ENCODE results near the gene DNAJC5.

Gene DNAJC5

DNA sequence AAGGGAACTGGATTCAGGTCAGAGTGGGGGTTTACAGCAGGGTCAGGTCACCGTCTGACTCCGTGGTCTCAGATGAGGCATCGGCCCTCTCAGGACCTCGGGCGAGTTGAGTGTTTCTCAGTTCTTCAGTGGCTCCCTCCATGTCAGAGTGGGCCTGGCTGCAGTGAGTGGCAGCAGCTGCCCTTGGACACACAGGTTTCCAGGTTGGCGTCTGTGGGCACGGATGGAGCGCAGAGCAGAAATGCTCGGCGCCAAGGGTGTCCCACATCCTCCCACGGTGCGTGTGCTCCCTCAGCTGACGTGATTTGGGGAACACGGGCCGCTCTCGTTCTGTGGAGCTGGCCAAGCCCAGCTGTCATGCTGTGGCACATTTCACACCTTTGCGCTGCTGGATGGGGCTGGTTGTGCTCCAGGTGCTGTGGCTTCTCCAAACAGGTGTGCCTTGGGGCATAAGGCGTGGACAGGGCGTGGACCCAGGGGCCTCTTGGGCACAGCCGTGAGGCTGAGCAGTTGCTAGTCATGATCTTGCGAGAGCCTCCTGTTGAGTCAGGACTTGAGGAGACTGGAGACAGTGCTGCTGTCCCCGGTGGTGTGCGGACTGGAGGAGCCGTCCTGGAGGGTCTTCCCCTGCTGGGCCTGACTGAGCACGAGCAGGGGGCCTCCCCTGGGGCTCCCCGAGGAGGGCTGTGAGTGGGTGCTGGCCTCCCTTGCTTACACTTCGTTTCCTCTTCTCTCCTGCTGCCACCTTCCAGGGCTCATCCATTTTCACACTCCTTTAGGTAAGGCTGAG, 9.5 kb upstream of the DNAJC5 start:
- FAIRE-seq, result no peak

DNA sequence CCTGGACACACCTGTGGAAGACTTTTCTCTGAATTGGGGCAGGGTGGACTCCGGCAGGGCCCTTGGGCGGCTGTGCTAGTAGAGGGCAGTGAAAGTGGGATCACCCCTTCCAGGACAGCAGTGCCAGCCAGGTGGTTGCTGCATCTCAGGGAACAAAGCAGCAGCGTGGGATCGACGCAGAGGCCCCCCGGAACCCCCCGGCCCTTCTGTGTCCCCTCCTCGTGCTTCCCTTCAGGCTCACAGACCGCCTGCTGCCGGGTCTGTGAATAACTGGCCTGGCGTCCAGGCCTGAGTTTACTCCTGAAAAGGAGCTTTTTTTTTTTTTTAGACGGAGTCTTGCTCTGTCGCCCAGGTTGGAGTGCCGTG, 8.9 kb upstream of the DNAJC5 start:
- no peak for FAIRE-seq

- FAIRE-seq, result no peak
Observed at GRCh38 chr20:63886921-63887320, 8.0 kb upstream of the DNAJC5 start.

DNA sequence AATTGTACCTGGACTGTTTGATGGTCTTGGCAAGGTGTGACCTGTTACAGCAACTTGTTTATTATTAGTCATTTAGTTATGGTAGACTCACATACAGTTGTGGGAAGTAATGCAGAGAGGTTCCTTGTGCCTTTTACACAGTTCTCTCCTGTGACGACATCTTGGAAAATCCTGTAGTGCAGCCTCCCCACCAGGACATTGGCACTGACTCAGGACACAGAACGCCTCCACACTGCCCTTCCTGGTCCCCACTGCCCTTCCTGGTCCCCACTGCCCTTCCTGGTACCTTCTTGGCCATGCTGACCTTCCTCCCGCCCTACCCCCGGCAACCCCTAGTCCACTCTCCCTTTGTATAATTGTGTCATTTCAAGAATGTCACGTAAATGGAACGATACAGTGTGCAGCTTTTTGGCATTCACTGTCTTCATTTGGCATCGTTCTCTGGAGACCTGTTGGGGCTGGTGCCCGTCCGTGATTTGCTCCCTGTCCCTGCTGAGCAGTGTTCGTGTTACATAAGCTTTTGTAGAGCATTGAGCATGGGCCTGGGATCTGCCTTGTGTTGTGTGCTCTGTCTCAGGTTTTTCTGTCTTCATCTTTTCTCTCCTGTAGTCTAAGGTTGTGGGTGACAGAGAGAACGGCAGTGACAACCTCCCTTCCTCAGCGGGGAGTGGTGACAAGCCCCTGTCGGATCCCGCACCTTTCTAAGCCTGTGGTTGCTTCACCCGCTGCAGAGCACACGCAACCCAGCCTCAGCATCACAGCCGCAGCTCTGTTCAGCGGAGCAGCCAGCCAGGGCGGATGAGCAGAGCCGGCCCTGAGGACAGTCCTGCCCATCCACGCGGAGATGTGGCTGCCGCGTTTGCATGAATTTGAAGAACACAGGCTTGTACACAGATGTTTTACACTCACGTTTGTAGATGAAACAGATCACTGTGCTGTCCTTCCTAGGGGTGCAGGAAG, 5.4 kb upstream of the DNAJC5 start:
- FAIRE-seq, result no peak

DNA sequence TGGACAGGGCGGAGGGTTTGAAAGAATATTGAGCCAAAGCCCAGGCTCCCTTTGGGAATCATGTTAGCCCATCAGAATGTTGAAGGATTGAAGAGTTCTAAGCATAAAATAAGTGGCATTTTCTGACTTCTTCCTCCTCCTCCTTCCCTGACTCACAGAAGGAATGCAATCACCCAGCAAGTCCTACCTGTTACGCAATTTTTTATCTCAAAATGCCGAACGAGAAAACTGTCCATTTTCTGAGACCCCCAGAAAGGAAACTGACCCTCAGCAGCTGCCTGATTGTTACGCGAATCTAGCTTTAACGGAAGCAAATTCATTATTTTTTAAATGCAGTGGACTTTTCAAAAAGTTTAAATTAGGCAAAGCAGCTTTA, 4.7 kb upstream of the DNAJC5 start:
- no peak for FAIRE-seq

GRCh38 chr20:63890616-63891015, 4.3 kb upstream of the DNAJC5 start:
- FAIRE-seq, result no peak

GRCh38 chr20:63891061-63892002, 3.6 kb upstream of the DNAJC5 start:
- FAIRE-seq, result no peak

GRCh38 chr20:63892402-63892801, 2.5 kb upstream of the DNAJC5 start:
- FAIRE-seq, result no peak

DNA sequence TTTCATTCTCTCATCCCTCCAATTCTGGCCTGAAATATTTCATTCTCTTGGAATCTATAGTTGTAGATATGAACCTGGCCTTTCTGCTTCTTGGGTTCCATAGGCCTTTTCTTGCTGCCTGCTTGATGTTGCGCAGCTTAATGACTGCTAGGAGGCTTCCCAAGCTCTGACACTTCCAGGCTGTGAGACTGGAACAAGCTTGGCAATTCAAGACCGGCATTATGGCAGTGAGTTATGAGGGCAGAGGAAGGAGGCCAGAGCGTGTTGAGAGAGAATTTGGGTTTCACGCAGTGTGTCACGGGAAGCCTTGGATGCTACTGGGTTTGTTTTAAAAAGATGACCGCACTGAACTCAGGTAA, 948 bp upstream of the DNAJC5 start:
- FAIRE-seq, result no peak

DNA sequence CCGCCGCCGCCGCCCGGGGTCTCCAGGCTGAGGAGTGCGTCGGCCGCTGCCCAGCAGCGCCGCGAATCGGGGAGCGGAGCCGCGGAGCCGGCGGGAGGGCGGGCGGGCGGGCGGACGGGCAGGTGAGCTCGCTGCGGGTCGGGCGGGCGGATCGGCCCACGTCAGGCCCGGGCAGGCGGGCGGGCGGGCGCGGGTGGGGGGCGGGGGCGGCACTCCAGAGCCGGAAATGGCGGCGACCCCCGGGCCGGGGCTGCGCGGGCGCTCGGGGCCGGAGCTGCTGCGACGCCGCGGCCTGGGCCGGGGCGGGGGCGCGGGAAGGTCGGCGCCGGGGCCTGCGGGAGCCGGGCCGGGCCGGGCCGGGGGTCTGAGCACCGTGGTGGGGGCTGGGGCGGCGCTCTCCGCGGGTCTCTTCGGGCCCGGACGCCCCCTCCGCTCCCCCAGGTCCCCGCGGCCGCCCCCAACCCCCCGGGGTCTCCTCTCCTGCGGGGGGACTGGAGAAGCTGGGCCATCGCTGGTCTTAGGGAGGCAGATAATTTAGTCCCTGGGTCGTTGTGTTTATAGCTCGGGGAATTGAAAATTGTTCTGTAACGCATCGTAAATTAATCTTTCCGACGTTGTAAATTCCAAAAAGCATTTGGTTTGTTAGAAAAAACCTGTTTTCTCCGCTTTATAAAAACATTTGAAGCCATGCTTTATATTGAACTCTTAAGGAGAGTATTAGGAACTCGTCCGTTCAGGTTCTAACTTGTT, 451 bp downstream of the DNAJC5 start:
- no peak for FAIRE-seq

GRCh38 chr20:63895952-63896263, 982 bp downstream of the DNAJC5 start:
- no peak for FAIRE-seq

DNA sequence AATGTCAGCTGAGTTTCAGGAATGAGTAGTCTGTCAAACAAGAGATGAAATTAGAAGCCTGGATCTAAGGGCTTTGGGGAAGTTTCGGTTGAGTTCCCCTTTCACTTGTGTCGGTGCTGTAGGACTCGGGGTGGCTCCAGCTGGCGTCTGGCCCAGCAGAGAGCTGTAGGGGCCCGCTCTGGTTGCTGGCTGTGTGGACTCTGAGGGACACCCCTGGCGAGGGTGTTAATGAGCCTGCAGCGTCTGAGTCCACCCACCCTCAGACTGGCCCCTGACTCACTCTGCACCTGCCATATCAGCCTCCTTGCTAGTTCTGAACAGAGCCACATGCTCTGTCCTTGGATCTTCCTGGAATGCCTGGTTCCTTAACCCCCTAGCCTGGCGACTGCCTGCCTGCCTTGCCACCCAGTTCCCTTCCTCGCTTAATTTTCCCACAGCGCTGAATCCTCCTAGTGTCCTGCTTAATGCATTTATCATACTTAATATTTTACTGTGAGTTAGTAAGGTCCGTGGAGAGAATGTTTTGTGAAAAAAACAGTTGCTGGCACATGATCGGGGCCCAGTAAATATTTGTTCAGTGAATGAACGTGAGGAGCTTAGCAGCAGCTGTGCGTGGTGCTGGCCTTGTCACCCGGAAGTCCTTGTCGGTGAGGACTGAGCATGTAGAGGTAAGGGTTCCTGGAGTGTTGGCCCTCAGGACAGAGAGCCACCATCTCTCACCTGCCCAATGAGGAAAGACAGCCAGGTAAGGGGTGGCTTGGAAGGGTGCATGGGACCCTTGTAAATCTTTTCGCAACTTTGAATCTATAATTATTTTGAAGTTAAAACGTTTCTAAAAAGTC, 1.6 kb downstream of the DNAJC5 start:
- FAIRE-seq, result no peak

DNA sequence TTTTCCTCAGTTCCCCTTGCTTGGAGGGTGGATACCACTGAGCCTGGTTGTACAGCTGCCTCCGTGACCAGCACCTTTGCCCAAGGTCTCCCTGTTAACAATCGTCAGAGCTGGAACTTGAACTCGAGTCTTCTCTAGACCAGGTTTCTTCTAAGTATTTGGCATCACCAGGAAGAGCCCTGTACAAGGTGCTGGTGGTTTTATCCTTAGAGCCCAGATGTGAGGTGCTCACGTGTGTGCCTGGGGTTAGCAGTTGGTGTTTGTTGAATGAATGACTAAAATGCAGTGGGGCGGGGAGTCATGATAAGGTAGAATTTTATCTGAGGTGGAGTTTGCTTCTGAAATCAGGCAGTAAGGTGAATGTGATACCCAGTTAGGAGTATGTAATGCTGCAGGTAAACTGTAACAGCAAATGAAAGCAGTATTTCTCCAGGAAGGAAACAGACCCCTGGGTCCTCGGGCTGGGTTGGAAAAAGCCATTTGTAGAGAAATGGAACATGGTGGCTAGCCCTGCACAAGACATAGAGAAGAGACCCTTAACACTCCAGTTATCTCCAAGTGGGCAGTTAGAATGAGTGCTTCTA, 3.1 kb downstream of the DNAJC5 start:
- no peak for FAIRE-seq

DNA sequence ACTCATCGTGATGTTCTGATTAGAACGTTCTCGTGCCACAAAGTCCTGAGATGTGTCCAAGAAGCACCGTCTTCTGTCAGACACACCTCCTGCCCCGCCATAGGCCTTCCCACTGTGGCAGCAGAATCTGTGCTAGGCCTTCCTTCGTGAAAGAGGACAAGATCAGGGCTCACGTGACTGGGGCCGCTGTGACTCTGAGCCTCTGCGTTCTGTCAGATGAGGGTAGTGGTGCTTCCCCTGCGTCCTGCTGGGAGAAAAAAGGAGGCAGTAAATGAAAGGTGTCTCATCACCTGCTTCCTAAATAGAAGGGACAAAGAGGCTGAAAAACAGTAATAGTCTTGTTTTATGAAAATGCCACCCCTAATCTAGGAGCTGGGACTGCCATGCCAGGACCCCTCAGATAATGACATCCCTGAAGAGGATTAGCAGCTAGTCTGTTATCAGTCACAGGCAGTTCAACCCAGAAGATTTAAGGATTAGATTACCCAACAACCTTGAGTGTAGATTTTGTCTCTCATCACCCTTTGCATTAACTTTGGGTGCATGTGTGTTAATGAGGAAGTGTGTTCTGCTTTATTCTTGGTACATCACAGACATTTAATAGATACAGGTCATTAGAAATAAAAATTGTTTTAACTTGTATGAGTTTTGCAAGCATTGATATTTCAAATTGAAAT, 4.1 kb downstream of the DNAJC5 start:
- no peak for FAIRE-seq

- no peak for FAIRE-seq
Observed at GRCh38 chr20:63900413-63900812, 5.5 kb downstream of the DNAJC5 start.

DNA sequence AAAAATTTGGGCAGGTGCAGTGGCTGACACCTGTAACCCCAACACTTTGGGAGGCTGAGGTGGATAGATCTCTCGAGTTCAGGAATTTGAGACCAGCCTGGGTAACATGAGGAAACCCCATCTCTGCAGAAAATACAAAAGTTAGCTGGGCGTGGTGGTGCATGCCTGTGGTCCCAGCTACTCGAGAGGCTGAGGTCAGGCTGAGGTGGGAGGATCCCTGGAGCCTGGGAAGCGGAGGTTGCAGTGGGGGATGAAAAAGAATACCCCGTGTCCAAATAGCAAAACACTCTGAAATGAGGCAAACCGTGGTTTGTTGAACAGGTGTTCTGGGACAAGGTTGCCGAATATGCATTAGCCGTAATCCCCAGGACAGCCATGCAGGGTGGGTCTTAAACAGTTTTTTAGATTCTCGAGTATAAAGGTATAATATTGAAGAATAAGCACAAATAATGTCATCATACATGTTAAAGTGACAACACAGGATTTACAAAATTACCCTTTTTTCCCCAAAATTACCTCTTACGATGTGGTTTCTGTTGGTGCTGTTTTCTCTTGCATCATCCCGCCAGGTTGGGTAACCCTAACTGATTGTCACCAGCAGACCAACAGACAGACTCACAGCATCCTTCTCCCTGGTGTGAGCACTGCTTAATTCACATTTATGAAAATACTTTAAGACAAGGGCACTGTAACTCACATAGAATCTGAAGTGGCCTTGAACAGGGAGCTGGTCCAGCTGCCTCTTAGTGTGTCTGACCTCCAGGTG, 9.1 kb downstream of the DNAJC5 start:
- FAIRE-seq, result no peak

- FAIRE-seq, result no peak
Observed at GRCh38 chr20:63908008-63908682, 13.2 kb downstream of the DNAJC5 start.

DNA sequence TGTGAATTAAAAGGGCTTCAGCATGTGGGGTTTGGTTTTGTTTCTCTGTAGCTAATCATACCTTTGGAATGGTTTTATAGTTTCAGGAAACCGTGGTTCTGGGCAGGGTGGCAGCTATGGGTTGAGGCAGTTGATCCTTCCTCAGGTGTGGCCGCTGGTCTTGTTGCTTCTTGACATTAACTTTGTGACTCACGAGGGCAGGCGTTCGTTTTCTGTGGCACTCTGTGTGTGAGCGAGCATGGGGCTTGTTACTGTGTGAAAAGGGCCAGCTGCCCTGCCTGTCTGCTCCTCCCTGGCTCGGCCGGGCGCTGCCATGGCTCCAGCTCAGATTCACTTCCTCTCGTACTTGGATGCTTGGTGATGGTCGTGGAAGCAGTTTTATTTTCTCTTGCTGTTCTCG, 16.2 kb downstream of the DNAJC5 start:
- FAIRE-seq, result no peak

GRCh38 chr20:63913768-63914167, 18.8 kb downstream of the DNAJC5 start:
- no peak for FAIRE-seq
